H1 (cell line): ENCODE results near the gene CCL7. TPM values are rescaled to one million over a fixed set of nuclear protein-coding genes. Genes with fewer than 3 reads are reported as not detected.

Experiments
- CTCF ChIA-PET: fragments of 300-600 bp; sonication (Branson Sonifier 250); formaldehyde crosslinking; loops from one replicate; lab custom pipeline; 2021; ENCODE audit not compliant: partially characterized antibody; lab: Charles Lee
- POLR2A ChIA-PET: fragments of 300-600 bp; sonication (Branson Sonifier 250); formaldehyde crosslinking; loops from one replicate; lab custom pipeline; 2021; ENCODE audit warnings: inconsistent platforms; ENCODE audit not compliant: partially characterized antibody; lab: Charles Lee
- DNase-seq, 2 experiments: peaks; one replicate each; pipeline versions ENCODE4 v3.0.0 to v3.0.0-alpha.2; 2010 to 2022; ENCODE audit warnings: low spot score in 2 of 2, low read depth in 1 of 2, mixed read lengths in 1 of 2
- FAIRE-seq: peaks from 2 replicates; lab custom pipeline; 2011; peaks lifted over from hg19 to GRCh38; lab: Jason Lieb, UNC
- H2AFZ ChIP-seq: 2 replicates; pipeline ENCODE4 v1.8.1; 2012; ENCODE audit warnings: low read length, inconsistent platforms
- H2AK5ac ChIP-seq: 2 replicates; pipeline ENCODE4 v1.6.1; 2013; ENCODE audit warnings: low read depth, low read length
- H2BK120ac ChIP-seq: replicated peaks from 2 replicates; pipeline ENCODE3; 2013; ENCODE audit warnings: low read depth, low read length, inconsistent platforms
- H2BK12ac ChIP-seq: 2 replicates; pipeline ENCODE4 v1.6.1; 2013; ENCODE audit warnings: low read depth, low read length
- H2BK15ac ChIP-seq: 2 replicates; pipeline ENCODE4 v1.6.1; 2013; ENCODE audit warnings: low read length
- H2BK20ac ChIP-seq: 2 replicates; pipeline ENCODE4 v1.6.1; 2013; ENCODE audit warnings: low read length
- H2BK5ac ChIP-seq: 2 replicates; pipeline ENCODE4 v1.6.1; 2013; ENCODE audit warnings: low read depth, low read length
- H3K14ac ChIP-seq: 2 replicates; pipeline ENCODE4 v1.6.1; 2013; ENCODE audit warnings: inconsistent platforms; ENCODE audit not compliant: insufficient read length
- H3K18ac ChIP-seq: 2 replicates; pipeline ENCODE4 v1.6.1; 2013; ENCODE audit warnings: low read length; ENCODE audit errors: extremely low read depth
- H3K23ac ChIP-seq: 2 replicates; pipeline ENCODE4 v1.6.1; 2013; ENCODE audit warnings: inconsistent platforms; ENCODE audit not compliant: insufficient read length
- H3K23me2 ChIP-seq: 2 replicates; pipeline ENCODE4 v1.6.1; 2013; ENCODE audit warnings: low read depth, low read length
- H3K27ac ChIP-seq: 2 replicates; pipeline ENCODE4 v1.6.1; 2011; ENCODE audit warnings: low read depth, low read length, inconsistent platforms
- H3K27me3 ChIP-seq, 4 experiments: replicated peaks in 1 of 4; 1 replicate in 1 of 4; 2 replicates in 3 of 4; pipeline versions ENCODE4 v1.6.1 to v1.8.1; 2011 to 2013; ENCODE audit warnings: low read length in 3 of 4, mild to moderate bottlenecking in 3 of 4, inconsistent platforms in 2 of 4, mixed read lengths in 2 of 4, moderate library complexity in 1 of 4; ENCODE audit not compliant: control insufficient read depth in 3 of 4, insufficient read depth in 3 of 4; ENCODE audit errors: extremely low read depth in 1 of 4
- H3K36me3 ChIP-seq, 4 experiments: 2 replicates each; pipeline versions ENCODE4 v1.6.1 to v1.8.1; 2011 to 2013; ENCODE audit warnings: mild to moderate bottlenecking in 4 of 4, low read length in 3 of 4, moderate library complexity in 2 of 4, control low read depth in 1 of 4, inconsistent platforms in 1 of 4; ENCODE audit not compliant: insufficient read depth in 4 of 4, control insufficient read depth in 2 of 4
- H3K4ac ChIP-seq: replicated peaks from 2 replicates; pipeline ENCODE3; 2013; ENCODE audit warnings: low read length, low read depth, mixed read lengths, inconsistent platforms; ENCODE audit not compliant: insufficient read length
- H3K4me1 ChIP-seq, 4 experiments: replicated peaks in 1 of 4; 1 replicate in 1 of 4; 2 replicates in 3 of 4; pipeline versions ENCODE4 v1.6.1 to v1.8.1; 2011 to 2013; ENCODE audit warnings: low read length in 3 of 4, inconsistent platforms in 2 of 4, mixed read lengths in 1 of 4; ENCODE audit not compliant: insufficient read depth in 4 of 4, control insufficient read depth in 3 of 4
- H3K4me2 ChIP-seq, 2 experiments: 2 replicates each; pipeline versions ENCODE4 v1.6.1 to v1.8.1; 2011 to 2013; ENCODE audit warnings: low read depth in 2 of 2, low read length in 2 of 2, control low read depth in 1 of 2, inconsistent platforms in 1 of 2, mild to moderate bottlenecking in 1 of 2; ENCODE audit not compliant: insufficient read depth in 1 of 2
- H3K4me3 ChIP-seq, 4 experiments: fragments of 200-600, 300-600 bp in 1 of 4; sonication (generic), shearing (Covaris generic), sonication (Bioruptor Twin) in 1 of 4; 2 replicates each; pipeline versions ENCODE4 v1.5.1 to v1.8.1; 2011 to 2016; ENCODE audit warnings: low read length in 4 of 4, low read depth in 3 of 4, control low read depth in 2 of 4, inconsistent platforms in 2 of 4, mild to moderate bottlenecking in 2 of 4, mixed read lengths in 1 of 4, moderate library complexity in 1 of 4; ENCODE audit not compliant: insufficient read depth in 2 of 4; ENCODE audit errors: extremely low read depth in 1 of 4
- H3K56ac ChIP-seq: replicated peaks from 2 replicates; pipeline ENCODE3; 2013; ENCODE audit warnings: low read depth, mild to moderate bottlenecking, mixed read lengths, low read length, inconsistent platforms; ENCODE audit not compliant: insufficient read length
- H3K79me1 ChIP-seq: 2 replicates; pipeline ENCODE4 v1.6.1; 2013; ENCODE audit warnings: low read depth, low read length, control low read depth
- H3K79me2 ChIP-seq, 2 experiments: 2 replicates each; pipeline versions ENCODE4 v1.6.1 to v1.8.1; 2012 to 2013; ENCODE audit warnings: low read length in 2 of 2, mild to moderate bottlenecking in 2 of 2, inconsistent platforms in 1 of 2; ENCODE audit not compliant: insufficient read depth in 2 of 2, control insufficient read depth in 1 of 2
- H3K9ac ChIP-seq, 4 experiments: replicated peaks in 1 of 4; 1 replicate in 1 of 4; 2 replicates in 3 of 4; pipeline versions ENCODE4 v1.6.1 to v1.8.1; 2011 to 2013; ENCODE audit warnings: low read depth in 3 of 4, low read length in 3 of 4, control low read depth in 2 of 4, mild to moderate bottlenecking in 2 of 4, moderate library complexity in 2 of 4, inconsistent platforms in 1 of 4; ENCODE audit errors: extremely low read depth in 1 of 4
- H3K9me3 ChIP-seq, 2 experiments: 2 replicates each; pipeline versions ENCODE4 v1.6.1 to v1.8.1; 2012 to 2013; ENCODE audit warnings: mild to moderate bottlenecking in 2 of 2, moderate library complexity in 2 of 2, control low read depth in 1 of 2, inconsistent platforms in 1 of 2, low read depth in 1 of 2, low read length in 1 of 2, mixed read lengths in 1 of 2; ENCODE audit not compliant: insufficient read depth in 2 of 2
- H4K20me1 ChIP-seq, 2 experiments: replicated peaks in 1 of 2; 2 replicates each; pipeline versions ENCODE3 to v1.8.1; 2011 to 2013; ENCODE audit warnings: inconsistent platforms in 2 of 2, low read length in 2 of 2, mild to moderate bottlenecking in 1 of 2; ENCODE audit not compliant: insufficient read depth in 2 of 2, control insufficient read depth in 1 of 2
- H4K5ac ChIP-seq: 2 replicates; pipeline ENCODE4 v1.6.1; 2013; ENCODE audit warnings: low read length, low read depth, mixed read lengths, inconsistent platforms; ENCODE audit not compliant: insufficient read length
- H4K8ac ChIP-seq: 2 replicates; pipeline ENCODE4 v1.8.0; 2013; ENCODE audit warnings: mild to moderate bottlenecking, moderate library complexity, low read length, inconsistent platforms; ENCODE audit not compliant: insufficient read depth; ENCODE audit errors: extremely low read depth
- H4K91ac ChIP-seq: replicated peaks from 2 replicates; pipeline ENCODE3; 2013; ENCODE audit warnings: low read length, mixed read lengths, inconsistent platforms; ENCODE audit not compliant: insufficient read length
- CTBP2 ChIP-seq: IDR thresholded peaks from 2 replicates; pipeline ENCODE4 v1.7.0; 2011; ENCODE audit warnings: borderline replicate concordance, mild to moderate bottlenecking, moderate library complexity, mixed read lengths, low read length; ENCODE audit not compliant: insufficient read depth, insufficient read length
- CTCF ChIP-seq, 3 experiments: IDR thresholded peaks; 1 replicate in 2 of 3; 2 replicates in 1 of 3; pipeline versions ENCODE4 v1.5.1 to v1.6.1; 2011; ENCODE audit warnings: low read length in 3 of 3, mild to moderate bottlenecking in 3 of 3, inconsistent platforms in 2 of 3, low read depth in 1 of 3, moderate library complexity in 1 of 3; ENCODE audit not compliant: insufficient read depth in 1 of 3; ENCODE audit errors: control extremely low read depth in 1 of 3
- FOSL1 ChIP-seq: IDR thresholded peaks from 2 replicates; pipeline ENCODE4 v1.6.1; 2011; ENCODE audit warnings: mild to moderate bottlenecking, low read depth, low read length, moderate library complexity; ENCODE audit not compliant: insufficient read depth
- KDM1A ChIP-seq: fragments of 200-600, 300-600 bp; sonication (generic); IDR thresholded peaks from 2 replicates; pipeline ENCODE4 v1.7.1; 2016; ENCODE audit warnings: mild to moderate bottlenecking, low read length, borderline replicate concordance
- NANOG ChIP-seq: IDR thresholded peaks from 2 replicates; pipeline ENCODE4 v1.6.1; 2011; ENCODE audit warnings: low read length, low read depth, mild to moderate bottlenecking, inconsistent platforms; ENCODE audit not compliant: insufficient read depth, poor library complexity, severe bottlenecking
- SIX5 ChIP-seq: IDR thresholded peaks from 2 replicates; pipeline ENCODE4 v1.6.1; 2011; ENCODE audit warnings: mild to moderate bottlenecking, low read depth, low read length
- USF2 ChIP-seq: IDR thresholded peaks from 2 replicates; pipeline ENCODE4 v1.6.1; 2011; ENCODE audit warnings: low read length, improper control_type of control experiment
- WGBS, 2 experiments: shearing (Covaris generic) in 1 of 2; methylation state at CpG; one replicate each; pipeline versions ENCODE4 v1.1.6 to v1.1.7; 2013 to 2015; ENCODE audit warnings: low lambda C conversion rate in 2 of 2, mixed read lengths in 2 of 2, inconsistent platforms in 1 of 2, low coverage in 1 of 2, missing lambda C conversion rate in 1 of 2; ENCODE audit not compliant: insufficient replicate concordance in 2 of 2, insufficient coverage in 1 of 2, insufficient read length in 1 of 2; ENCODE audit errors: extremely low coverage in 1 of 2, missing lambda C conversion rate in 1 of 2; 5-methylcytosine and 5-hydroxymethylcytosine counted together
- polyA plus RNA-seq, 7 experiments: library from polyadenylated mRNA; depleted of rRNA in 3 of 7; stranded (reverse) in 5 of 7; unstranded in 2 of 7; fragments of >200 nt in 5 of 7; fragments of 200-250 nt in 2 of 7; gene quantifications; 1 replicate in 5 of 7; 2 replicates in 1 of 7; 4 replicates in 1 of 7; pipeline versions ENCODE4 v1.2.1 to v1.2.3, GENCODE V29; 2011 to 2013; ENCODE audit warnings: missing spikeins in 2 of 7, mixed read lengths in 2 of 7
- total RNA-seq: library from RNA; stranded (reverse); fragmentation: NEBNext Ultra II Directional; extraction: Animal tissue kit (Norgen Biotek cat#: 25700); gene quantifications from 2 replicates; pipeline ENCODE4 v1.2.1, GENCODE V29; 2021

The CCL7 gene
- total and polyA plus RNA-seq, 2 of the 8 experiments (the other 6 are each of a cell fraction or from before 2014, with no cell fraction given): not detected

GRCh38 chr17:34291721-34292348 is 21.8 kb downstream of the CCL7 start:
- TF ChIP-seq SIX5: no peak
- no peak for TF ChIP-seq KDM1A
- TF ChIP-seq CTCF (IDR thresholded peaks at IDR 0.05; ENCODE audit: control extremely low read depth in 1 of 3, insufficient read depth in 1 of 3, low read depth in 1 of 3, low read length in 3 of 3): no peak
- TF ChIP-seq FOSL1: no peak
- no peak for TF ChIP-seq CTBP2
- TF ChIP-seq USF2: no peak
- no peak for TF ChIP-seq NANOG
- Histone ChIP-seq H3K23me2 (no peaks in the 10 kb centered on the region), H2BK15ac (no peak overlapping the region), H2BK12ac (no peak overlapping the region), H3K79me2 (no peaks in the 10 kb centered on the region), H3K4me1 (no peaks in the 10 kb centered on the region), H3K18ac (no peak overlapping the region), H3K4ac (no peak overlapping the region), H3K27me3 (no peaks in the 10 kb centered on the region), H3K9me3 (no peaks in the 10 kb centered on the region), H3K27ac (no peak overlapping the region), H3K56ac (no peak overlapping the region), H3K9ac (no peak overlapping the region), H4K91ac (no peak overlapping the region), H2BK120ac (no peak overlapping the region), H3K36me3 (no peaks in the 10 kb centered on the region), H4K8ac (no peak overlapping the region), H3K14ac (no peak overlapping the region), H3K4me3 (no peak overlapping the region), H3K4me2 (no peak overlapping the region), H2BK20ac (no peak overlapping the region), H3K79me1 (no peaks in the 10 kb centered on the region), H2AFZ (no peak overlapping the region), H2AK5ac (no peak overlapping the region), H4K20me1 (no peaks in the 10 kb centered on the region), H4K5ac (no peak overlapping the region), H2BK5ac (no peak overlapping the region), H3K23ac (no peak overlapping the region)
- WGBS, 2 experiments: 92% methylated on average over 6 of the region's 6 CpGs; no CpG with 5 or more reads in 1 of the 2 experiments
- ChIA-PET POLR2A (no interaction called here), CTCF (interaction anchor here (1.0 to 1.7 kb wide), 3 partner anchors 12 to 70 kb away, joined by 3 to 6 read pairs (median 3); no protein-coding TSS in a partner anchor)
- no peak for FAIRE-seq
- DNase-seq: no peak
